HG03558 (cell line): ENCODE results near the gene POU2F2.

Experiments used
- ATAC-seq: cut with Tn5 transposase; IDR thresholded peaks from one replicate; pipeline ENCODE4 v1.9.1; 2021; ENCODE audit warnings: moderate number of reproducible peaks; ENCODE audit not compliant: unreplicated experiment; ENCODE audit errors: extremely low read depth

POU2F2 gene

DNA sequence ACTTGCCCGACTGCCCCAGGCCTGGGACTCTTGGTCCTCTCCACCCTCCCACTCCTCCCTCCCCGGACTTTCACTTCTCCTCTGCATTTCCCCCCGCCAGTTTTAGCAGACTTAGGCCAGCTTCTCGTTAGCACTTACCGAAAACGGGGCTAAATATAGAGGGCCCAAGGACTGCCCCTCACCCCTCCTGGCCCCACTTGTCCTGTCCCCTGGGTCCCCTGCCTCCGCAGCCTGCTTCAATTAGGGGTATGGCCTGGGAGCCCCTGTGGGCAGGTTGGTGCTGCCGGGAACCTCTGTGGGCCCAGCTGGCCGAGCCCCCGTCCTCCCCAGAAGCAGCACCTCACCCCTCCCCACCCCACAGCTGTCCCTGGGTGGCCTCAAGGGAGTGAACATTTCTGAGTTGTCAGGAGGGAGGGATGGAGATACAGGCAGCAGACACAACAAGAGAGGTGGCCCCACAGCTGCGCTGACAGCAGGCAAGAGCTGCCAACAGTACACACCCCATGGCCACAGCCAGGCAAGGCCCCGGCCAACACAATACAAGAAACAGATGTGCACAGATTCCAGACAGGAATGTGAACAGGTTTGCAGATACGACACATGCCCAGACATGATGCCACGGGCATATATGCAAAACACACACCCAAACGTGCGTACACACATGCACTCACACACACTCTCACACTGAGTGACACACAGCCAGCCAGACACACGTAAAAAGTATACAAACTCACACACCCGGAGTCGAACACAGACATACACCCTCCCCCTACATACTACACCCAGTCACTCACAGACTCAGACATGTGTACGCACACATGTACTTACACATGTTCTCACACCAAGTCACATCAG lies 2.6 kb downstream of the POU2F2 start:
- no peak for ATAC-seq

DNA sequence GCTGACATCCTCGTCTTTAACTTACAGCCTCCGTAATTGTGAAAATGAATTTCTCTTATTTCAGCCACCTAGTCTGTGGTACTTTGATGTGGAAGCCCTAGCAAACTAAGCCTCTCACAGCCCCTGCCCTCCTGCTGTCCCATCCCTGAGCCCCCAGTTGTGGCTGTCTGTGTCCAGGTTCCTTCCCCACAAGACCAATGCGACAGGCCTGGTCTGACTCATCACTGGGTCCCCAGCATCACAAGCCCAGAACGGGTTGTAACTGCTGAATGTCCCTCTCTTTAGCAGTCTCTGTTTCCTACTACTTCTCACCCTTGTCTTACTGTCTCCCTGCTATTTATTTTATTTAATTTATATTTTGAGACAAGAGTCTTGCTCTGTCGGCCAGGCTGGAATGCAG lies 5.7 kb downstream of the POU2F2 start:
- no peak for ATAC-seq

DNA sequence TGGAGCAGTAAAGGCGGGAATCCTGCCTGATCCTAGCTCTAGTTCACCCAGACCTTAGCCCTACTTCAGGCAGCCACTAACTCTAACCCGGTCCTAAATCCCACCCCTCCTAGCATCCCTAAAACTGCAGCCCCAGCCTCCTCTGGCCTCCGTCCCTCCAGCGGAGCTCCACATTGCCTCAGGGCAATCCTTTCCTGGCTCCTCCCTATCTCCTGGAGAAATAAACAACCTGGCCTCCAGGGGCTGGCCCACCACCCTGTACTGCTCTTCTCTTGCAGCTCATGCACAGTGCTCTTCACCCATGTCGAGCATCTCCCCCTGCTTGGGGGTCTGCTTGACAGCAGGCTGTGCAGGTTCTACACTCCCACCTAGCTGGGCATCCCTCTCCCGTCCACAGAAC lies 6.7 kb downstream of the POU2F2 start:
- ATAC-seq, result no peak

DNA sequence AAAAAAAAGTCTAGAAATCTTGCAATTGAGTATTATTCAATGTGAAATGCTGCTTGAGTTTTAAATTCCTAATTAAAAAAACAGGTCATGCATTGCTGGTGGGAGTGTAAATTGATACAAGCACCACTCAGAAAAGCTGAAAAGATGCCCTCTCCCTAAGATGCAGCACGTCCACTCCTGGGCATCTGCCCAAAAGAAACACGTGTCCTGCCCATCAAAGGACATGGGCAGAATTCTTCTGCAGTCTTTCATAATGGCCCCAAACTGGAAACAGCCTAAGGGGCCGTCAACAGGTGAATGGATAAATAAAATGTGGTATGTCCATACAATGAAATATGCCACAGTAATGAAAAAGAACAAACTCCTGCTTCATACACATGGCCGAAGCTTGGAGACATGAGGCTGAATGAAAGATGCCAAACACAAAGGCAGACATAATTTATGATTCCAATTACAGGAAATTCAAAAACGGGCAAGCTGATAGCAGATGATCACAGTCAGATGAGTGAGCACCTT lies 7.8 kb downstream of the POU2F2 start:
- ATAC-seq, result no peak

DNA sequence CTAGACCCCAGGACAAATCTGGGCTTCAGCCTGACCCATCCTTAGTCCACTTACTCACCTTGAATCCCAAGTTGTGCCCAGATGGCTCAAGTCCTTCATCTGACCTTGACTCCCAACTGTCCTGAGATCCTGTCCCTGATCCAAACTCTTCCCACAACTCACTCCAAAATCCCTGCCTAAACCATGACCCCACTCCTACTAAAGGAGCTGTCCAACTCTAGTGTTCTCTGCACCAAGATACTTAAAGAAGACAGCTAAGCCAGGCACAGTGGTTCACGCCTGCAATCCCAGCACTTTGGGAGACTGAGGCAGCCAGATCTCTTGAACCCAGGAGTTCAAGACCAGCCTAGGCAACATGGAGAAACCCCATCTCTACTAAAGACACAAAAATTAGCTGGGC lies 8.5 kb downstream of the POU2F2 start:
- ATAC-seq, result no peak

DNA sequence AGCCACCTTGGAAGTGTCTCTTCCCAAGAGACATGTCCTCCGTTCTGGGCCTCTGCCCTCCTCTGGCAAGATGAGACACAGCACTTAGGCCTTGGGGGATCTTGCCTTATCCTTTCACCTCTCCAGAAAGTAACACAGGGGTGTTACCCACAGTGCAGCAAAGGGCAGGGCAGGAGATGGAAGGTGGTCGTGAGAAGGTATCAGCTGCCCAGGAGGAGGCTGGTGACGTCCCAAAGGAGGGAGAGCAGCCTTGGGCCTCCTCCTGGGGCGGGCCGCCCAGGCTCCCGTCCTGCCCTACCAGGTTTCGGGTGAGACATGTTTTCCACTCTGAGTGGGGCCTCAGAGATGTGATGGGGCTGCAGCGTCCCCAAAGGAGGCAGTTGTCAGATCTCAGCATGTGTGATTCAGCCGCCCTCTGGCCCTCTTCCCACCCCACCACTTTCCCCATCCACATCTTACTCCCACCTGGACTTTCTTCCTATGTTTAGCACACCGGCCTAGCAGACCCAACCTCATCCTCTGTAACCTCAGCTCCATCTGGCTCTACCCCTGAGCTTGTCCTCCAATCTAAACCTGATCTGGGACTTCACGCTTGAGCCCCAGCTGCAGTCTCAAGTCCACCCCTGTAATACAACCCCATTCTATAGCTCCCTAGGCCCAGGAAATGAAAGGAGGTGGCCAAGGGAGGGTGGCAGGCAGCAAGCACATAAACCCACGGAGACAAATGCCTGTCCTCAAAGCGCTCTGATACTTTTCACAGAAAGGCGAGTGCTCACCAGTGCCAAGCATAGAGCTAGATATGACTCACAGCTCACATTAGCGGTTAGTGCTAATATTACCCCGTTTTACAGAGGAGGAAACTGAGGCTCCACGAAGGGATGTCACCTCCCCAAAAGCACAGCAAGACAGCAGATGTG lies 9.3 kb downstream of the POU2F2 start:
- no peak for ATAC-seq

DNA sequence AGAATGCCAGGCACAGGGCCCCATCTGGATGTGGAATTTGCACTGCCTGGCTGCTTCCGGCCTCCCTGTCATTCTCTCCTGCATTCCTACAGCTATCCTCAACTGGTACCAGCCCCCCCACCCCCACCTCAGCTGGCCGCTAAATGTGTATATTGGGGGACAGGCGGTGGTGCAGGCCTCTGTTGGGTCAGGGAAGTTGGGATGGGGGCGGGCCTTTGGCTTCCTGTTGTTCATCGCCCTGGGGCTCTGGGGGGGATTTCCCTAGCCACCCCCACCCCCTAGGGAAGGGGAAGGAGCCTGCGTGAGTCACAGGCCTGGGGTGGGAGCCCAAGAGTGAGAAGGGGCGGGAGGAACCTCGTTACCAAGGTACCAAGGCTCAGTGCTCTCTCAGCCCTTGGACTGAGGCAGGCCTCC lies 10.6 kb downstream of the POU2F2 start:
- no peak for ATAC-seq

DNA sequence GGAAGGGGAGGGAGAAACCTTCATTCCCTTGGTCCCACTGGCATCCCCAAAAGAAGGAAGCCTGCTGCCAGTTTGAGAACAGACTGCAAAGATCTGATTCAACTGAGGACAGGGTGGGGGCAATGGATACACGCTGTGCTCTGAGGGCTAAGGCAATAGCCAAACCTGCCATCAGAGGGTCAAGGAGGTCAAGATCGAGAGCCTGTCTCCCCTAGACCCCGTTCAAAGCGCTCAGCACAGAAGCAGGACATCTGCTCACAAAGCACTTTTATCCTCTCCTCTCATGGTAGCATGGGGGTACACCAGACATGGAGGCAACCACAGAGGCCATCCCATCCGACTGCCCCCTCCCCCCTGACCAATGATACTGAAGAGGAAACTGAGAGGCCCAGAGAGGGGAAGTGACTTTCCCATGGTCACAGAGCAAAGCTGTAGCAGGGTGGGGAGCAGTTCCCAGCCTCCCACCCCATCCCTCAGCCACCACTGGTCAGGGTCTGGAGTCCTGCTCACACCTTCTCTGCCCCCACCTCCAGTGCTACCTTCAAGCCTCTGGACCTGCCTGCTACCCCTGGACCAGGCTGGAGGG lies 11.1 kb downstream of the POU2F2 start:
- ATAC-seq, result no peak

DNA sequence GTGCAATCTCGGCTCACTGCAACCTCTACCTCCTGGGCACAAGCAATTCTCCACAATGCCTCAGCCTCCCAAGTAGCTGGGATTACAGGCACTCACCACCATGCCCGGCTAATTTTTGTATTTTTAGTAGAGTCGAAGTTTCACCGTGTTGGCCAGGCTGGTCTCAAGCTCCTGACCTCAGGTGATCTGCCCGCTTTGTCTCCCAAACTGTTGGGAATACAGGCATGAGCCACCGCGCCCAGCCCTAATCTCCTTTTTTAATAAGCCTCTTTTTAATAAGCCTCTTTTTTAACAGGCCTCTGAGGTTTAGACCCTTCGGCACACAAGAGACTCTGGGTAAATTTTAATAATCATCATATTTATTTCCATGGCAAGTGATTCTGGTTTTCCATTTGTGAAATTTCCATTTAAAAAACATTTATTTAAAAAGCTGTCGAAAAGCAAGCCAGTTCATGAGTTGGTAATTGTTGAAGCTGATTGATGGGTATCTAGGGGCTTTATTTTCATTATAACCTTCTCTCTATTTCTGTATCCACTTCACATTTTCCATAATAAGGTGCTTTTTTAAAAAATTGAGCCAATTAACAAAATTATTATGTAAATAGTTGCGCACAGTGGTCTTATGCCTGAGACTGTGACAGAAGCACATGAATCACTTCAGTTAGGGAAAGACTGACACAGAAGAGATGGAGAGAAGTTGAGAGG lies 11.8 kb downstream of the POU2F2 start:
- ATAC-seq, result no peak

DNA sequence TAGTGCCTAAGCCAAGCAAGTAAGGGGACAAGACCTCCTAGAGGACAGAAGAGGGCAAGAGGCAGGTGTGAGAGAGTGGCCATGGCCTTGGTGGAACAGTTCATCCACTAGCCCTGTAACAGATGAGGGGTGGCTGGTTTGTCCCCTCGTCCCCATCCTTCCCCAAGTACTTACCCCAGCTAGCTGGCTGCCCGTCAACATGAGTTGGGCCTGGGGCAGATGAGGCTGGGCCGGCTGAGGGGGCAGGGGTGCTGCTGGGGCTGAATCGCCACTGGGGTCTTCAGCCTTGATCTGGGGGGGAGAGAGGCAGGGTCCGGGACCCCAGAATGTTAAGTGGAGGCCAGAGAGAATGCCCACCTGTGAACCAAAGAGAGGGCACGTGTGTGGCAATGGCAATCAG lies 15.2 kb downstream of the POU2F2 start:
- no peak for ATAC-seq

DNA sequence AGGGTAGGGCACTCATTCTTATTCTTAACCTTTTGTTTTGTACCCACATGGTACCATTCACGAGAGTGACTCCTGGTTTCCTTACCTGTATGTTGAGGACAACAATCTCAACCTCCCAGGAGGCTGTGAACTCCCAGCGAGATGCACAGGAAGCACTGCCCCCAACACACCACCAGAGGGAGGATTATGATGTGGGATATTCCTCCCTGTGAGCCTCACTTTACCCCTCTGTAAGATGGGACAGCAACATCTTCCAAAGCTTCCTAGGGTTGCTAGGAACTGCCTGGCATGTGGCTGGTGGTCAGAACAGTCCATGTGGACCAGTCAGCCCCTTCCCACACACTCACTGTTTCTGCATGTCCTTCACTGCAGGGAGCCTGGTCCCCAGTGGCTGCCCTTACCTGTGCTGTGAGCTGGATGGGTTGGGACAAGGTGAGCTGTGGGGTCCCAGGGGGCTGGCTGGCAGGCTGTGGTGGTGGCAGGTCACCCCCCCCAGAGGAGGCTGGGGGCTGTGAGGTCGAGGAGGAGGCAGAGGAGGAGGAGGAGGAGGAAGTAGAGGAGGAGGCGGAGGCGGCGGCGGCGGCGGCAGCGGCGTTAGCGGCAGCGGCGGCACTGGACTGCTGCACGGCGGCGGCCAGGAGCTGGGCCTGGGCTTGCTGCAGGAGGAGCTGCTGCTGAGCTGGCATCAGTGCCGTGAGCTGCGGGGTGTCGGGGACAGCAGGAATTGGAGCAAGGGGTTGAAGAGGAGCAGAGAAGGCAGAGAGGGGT lies 15.8 kb downstream of the POU2F2 start:
- no peak for ATAC-seq

DNA sequence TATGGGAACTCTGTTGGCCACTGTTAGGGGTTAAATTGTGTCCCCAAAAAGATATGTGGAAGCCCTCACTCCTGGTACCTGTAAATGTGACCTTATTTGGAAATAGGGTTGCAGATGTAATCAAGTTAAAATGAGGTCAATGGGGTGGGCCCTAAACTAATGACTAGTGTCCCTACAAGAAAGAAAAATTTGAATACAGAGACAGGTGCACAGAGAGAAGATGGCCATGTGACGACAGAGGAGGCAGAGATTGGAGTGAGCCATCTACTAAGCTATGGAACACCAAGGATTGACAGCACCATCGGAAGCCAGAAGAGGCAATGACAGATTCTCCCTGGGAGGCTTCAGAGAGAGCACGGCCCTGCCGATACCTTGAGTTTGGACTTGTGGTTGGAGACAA lies 16.5 kb downstream of the POU2F2 start:
- no peak for ATAC-seq

DNA sequence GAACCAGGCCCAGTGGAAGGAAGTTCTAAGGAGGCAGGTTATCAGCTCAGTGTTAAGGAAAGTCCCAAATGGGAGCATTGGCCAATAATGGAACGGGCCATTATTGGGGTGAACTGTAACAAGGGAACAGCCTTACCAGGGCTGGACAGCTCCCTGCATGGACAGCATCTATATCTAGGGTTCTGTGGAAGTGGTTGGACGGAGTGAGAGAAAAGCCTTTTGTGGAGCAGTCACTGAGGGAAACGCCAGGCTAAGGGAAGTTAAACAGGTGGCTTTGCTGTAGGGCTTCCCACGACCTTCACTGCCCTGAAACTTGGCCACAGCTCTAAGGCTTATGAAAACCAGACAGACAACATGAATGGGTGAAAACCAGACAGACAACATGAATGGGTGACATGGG lies 17.0 kb downstream of the POU2F2 start:
- ATAC-seq, result no peak

DNA sequence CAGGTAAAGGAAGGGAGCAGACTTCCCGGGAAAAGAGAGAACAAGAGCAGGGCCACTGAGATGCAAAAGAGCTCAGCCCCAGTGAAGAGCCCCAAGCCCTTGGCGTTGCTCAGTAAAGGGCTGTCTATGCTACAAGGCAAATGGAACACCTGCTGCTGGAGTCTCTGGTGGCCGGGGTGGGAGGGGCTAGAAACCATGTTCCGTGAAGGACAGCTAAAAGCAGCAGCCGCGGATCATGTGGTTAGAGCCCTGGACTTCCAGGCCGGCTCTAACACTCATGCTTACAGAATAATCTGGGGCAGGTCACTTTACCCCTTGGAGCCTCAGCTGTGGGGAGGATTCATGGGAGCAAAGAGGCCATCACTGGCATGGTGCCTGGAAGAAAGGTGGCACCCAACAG lies 17.8 kb downstream of the POU2F2 start:
- no peak for ATAC-seq

DNA sequence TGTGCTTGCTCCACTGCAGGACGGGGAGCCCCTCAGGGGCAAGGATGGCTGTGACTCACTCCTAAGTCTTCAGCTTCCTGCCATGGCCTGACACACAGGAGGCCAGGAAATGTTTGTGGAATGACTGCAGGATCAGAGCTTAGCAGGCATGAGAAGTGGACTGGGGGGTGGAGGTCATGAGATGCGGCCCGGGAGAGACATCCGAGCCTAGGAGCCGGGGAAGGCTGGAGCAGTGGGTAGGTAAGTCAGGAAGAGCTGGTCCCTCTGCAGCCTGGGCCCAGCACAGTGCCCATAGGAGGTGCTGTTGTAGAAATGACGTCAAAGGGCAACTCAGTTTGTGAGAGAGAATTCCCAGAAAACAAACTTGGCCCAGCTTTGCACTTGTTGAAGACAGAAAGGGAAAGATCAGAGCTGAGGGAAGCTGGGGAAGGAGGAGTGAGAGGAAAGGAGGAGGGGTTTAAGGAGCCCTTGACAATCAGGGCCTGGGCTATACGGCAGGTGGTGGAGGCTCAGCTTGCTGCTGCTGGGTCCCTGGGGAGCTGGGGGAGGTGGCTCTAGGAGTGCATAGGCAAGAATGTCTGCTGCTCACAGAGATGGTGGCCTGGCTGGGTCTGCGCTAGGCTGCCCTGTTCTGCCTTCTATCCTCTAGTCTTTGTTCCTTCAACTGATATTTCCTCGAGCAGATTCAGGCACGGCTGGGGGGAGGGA lies 18.5 kb downstream of the POU2F2 start:
- no peak for ATAC-seq

DNA sequence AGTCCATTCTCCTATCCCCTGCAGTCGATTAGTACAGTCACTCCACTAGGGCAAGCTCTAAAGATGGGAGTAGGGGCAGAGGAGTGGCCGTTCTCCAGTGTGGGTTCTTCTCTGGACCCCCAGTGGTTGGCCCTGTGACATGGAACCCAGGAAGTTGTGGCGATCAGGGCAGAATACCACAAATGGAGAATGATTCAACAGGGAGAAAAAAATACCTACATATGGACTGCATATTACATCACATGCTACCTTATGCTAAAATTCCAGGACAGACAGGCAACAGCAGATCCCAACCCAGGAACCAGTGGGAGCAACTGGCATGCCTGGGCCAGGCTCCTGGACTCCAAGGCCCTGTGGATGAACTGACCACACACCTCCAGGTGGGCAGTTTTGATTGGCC lies 20.4 kb downstream of the POU2F2 start:
- no peak for ATAC-seq

DNA sequence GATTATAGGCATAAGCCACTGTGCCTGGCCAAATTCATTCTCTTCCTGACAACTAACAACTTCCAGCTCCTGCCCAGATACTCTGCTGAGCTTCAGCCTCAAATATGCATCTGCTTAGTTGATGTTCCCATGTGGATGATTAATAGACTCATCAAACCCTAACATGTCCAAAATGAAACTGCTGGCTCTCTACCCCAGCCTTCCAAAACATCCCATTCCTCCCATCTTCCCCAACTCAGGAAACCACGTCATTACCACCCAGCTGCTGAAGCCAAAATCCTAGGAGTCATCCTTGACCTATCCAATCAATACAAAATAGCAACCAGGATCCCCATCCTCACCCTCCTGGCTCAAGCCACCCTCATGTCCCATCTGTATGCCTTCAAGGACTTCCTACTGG lies 20.9 kb downstream of the POU2F2 start:
- no peak for ATAC-seq

DNA sequence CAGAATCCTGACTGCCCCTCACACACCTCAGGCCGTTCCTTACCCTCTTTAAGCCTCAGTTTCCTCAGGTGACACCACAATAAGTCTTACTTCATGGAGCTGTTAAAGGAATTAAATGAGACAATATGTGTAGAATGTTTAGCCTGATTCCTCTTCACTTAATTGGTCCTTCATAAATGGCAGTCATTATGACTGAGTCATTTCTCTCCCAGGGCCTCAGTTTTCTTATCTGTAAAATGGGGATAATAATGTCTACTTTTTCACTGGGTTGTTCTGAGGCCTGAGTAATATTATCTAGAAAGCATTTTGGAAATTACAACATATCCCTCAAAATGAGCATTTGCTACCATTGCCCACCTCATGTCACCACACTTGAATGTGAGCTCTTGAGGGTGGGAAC lies 21.6 kb downstream of the POU2F2 start:
- ATAC-seq, result no peak

DNA sequence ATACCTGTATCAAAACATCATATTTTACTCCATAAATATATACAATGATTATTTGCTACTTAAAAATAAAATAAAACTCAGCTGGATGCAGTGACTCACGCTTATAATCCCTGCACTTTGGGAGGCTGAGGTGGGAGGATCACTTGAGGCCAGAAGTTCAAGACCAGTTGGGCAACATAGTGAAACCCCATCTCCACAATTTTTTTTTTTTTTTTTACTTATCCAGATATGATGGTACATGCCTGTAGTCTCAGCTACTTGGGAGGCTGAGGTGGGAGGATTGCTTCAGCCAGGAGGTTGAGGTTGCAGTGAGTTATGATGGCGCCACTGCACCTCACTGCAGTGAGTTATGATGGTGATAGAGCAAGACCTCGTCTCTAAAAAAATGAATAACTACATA lies 22.4 kb downstream of the POU2F2 start:
- no peak for ATAC-seq
